Measurements from ENCODE around the gene GPX7. TPM values are rescaled to one million over a fixed set of nuclear protein-coding genes. Genes with fewer than 3 reads are reported as not detected.

Gene GPX7
- total and polyA plus RNA-seq, 12 donors: 4.2 to 81.5 (median 15.5) TPM

DNA sequence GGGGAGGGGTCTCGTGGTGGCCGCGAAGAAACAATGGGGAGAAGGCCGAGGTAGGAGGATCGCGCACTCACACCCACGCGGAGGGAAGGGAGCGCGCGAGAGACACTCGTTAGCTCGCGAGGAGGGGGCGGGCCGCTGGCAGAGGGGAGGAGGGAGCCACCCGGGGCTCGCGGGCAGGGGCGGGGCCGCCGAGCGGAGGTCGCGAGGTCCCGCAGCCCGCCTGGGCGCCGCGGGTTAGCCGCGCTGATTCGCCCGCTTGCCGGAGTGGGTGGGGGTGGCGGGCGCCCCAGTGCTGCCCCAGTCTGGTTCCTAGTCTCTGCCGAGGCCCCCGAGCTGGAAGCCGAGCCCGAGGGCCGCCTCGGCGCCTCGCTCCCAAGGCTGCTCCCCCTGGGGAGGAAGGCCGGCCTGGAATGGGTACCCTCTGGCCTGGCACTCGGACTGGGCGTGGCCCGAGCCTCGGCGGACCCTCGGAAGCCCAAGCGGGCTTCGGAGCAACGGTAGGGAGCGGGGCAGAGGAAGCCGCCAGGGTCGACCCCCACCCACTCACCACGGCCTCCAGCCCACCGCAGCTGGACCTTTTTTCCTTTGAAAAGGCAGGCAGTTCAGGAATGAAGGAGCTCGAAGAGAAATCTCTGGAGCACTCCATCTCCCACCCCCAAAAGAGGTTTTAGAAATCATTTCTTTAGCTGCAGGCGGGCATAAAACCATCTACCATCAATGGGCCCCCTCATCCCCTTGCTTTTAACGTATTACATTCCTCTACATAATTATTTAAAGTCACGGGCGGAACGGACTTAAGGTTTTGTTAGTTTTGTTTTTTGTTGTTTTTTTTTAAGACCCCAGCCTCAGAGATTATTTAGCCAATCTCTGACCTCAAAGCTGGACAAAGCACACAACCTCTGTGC is 48.6 kb upstream of the GPX7 start:
- no peaks in the 10 kb centered on the region for H3K9me3 ChIP-seq (replicated peaks in 1 of 3)
- DNase-seq: peak; percentile 87 to 91 (median 89)
- intact Hi-C loops (cut with DNase I): no loop called here
- peak; percentile 65 to 75 for TF ChIP-seq POLR2A (IDR thresholded peaks at IDR 0.05)
- TF ChIP-seq, protein P1, sequence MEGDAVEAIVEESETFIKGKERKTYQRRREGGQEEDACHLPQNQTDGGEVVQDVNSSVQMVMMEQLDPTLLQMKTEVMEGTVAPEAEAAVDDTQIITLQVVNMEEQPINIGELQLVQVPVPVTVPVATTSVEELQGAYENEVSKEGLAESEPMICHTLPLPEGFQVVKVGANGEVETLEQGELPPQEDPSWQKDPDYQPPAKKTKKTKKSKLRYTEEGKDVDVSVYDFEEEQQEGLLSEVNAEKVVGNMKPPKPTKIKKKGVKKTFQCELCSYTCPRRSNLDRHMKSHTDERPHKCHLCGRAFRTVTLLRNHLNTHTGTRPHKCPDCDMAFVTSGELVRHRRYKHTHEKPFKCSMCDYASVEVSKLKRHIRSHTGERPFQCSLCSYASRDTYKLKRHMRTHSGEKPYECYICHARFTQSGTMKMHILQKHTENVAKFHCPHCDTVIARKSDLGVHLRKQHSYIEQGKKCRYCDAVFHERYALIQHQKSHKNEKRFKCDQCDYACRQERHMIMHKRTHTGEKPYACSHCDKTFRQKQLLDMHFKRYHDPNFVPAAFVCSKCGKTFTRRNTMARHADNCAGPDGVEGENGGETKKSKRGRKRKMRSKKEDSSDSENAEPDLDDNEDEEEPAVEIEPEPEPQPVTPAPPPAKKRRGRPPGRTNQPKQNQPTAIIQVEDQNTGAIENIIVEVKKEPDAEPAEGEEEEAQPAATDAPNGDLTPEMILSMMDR (IDR thresholded peaks at IDR 0.05): no peak
- no peaks in the 10 kb centered on the region for H3K27me3 ChIP-seq
- no peaks in the 10 kb centered on the region for H3K36me3 ChIP-seq (replicated peaks in 1 of 2)
- peak overlapping the region; percentile 64 to 97 (median 96) for H3K27ac ChIP-seq
- H3K4me3 ChIP-seq: peak overlapping the region; percentile 70 to 94 (median 82)
- peaks cover 20 to 47% of the 10 kb centered on the region in 2 donors for H3K4me1 ChIP-seq (replicated peaks in 1 of 2)
- WGBS, 4 donors: 3 to 19% (median 6%) methylated on average over 8 to 66 of the region's 66 CpGs

DNA sequence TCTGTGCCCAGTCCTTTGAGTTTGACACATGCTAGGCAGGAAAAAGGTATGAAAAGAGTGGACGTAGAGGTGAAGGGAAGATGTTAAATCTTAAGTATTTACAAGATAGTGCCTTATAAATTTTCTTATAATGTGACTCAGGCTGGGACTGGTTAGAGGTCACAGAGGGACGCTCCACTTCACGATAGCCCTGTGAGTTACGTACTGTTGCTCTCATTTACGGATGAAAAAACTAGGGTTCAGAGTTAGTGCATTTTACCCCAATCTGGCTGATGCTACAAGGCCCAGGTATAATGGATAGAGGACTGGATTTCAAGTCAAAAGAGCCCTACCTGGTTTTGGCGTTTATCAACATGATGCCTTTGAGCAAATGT is 47.9 kb upstream of the GPX7 start:
- Histone ChIP-seq H3K9me3 (replicated peaks in 1 of 3) (no peaks in the 10 kb centered on the region), H3K36me3 (replicated peaks in 1 of 2) (no peaks in the 10 kb centered on the region), H3K27me3 (no peaks in the 10 kb centered on the region), H3K27ac (peak overlapping the region; percentile 34 to 97 (median 96)), H3K4me3 (peak overlapping the region in 1 of 4 donors; percentile 94), H3K4me1 (replicated peaks in 1 of 2) (peaks cover 20 to 40% of the 10 kb centered on the region in 2 donors)
- intact Hi-C loops (cut with DNase I): no loop called here
- 29 to 46% (median 41%) methylated on average over 6 of the region's 6 CpGs for WGBS, 4 donors
- peak in 2 of 7 donors; percentile 38 to 50 for DNase-seq
- TF ChIP-seq, protein P1 (IDR thresholded peaks at IDR 0.05): no peak
- no peak for TF ChIP-seq POLR2A (IDR thresholded peaks at IDR 0.05)

DNA sequence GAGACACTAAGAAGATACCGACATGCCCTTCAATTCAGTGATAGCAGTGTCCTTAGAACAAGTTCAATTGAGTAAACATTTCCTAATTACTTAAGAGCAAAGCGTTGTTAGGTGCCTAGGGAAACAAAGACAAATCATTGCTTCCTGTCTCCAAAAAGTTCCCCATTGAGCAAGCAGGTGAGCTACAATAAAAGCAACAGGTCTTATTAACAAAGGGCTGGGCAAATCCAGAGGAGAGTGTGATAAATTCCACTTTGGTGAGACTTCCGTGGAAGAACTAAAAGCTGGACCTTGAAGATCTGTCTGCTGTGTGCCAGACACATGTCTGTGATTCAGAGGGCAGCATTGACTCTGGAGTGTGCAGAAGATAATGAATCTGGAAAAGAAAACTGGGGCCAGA is 47.4 kb upstream of the GPX7 start:
- H3K9me3 ChIP-seq (replicated peaks in 1 of 3): no peaks in the 10 kb centered on the region
- peaks cover 20 to 35% of the 10 kb centered on the region in 2 donors for H3K4me1 ChIP-seq (replicated peaks in 1 of 2)
- TF ChIP-seq POLR2A (IDR thresholded peaks at IDR 0.05): peak in 1 of 2 donors; percentile 53
- TF ChIP-seq, protein P1 (IDR thresholded peaks at IDR 0.05): no peak
- intact Hi-C loops (cut with DNase I): no loop called here
- peak overlapping the region; percentile 34 to 97 (median 96) for H3K27ac ChIP-seq
- H3K36me3 ChIP-seq (replicated peaks in 1 of 2): no peaks in the 10 kb centered on the region
- no peaks in the 10 kb centered on the region for H3K27me3 ChIP-seq
- WGBS, 4 donors: 26 to 29% (median 29%) methylated on average over 3 of the region's 3 CpGs
- DNase-seq: peak; percentile 38 to 73 (median 59)
- no peak overlapping the region for H3K4me3 ChIP-seq

DNA sequence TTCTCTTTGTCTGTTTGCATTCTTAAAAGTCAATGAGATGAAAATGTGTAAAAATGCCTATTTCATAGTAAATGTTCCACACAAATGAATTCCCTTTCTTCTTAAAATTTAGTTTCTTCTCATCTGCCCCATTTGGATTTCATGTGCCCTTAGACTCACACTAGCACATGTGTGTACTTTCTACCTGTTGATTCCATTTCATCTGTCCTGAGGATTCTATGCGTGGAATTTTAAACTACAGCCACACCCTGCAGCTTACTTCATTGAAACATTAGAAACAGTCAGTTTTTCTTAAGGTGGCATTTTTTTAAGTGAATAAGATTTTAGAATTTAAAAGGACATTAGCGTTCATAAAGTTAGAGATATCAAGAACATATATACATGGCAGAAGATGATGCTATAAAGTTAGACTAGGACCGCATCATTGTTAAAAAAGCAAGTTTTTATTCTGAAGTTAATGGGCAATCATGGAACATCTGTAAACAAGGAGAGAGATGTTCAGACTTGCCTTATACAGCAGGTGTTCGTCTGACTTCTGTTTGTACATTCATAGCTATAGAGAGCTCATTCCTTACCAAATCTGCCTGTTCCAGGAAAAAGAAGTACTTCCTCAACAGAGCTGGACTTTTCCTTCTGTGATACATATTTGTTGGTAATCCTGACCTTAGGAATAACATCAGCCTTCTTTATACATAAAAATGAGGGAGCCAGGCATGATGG is 45.4 kb upstream of the GPX7 start:
- Histone ChIP-seq H3K27me3 (no peaks in the 10 kb centered on the region), H3K4me3 (no peak overlapping the region), H3K4me1 (replicated peaks in 1 of 2) (peaks cover 13 to 18% of the 10 kb centered on the region in 2 donors), H3K9me3 (replicated peaks in 1 of 3) (no peaks in the 10 kb centered on the region), H3K36me3 (replicated peaks in 1 of 2) (no peaks in the 10 kb centered on the region), H3K27ac (no peak overlapping the region)
- intact Hi-C loops (cut with DNase I): no loop called here
- 79 to 92% (median 87%) methylated on average over 4 of the region's 4 CpGs for WGBS, 4 donors
- DNase-seq: no peak
- no peak for TF ChIP-seq POLR2A (IDR thresholded peaks at IDR 0.05)
- TF ChIP-seq, protein P1 (IDR thresholded peaks at IDR 0.05): no peak
